Cortex of kidney (tissue), 1 donor: Measurements from ENCODE around the gene NKX6-2.

Experiments
- DNase-seq: peaks from one replicate; lab custom pipeline; 2025; lab: John Stamatoyannopoulos, UW

Gene NKX6-2

GRCh38 chr10:132813001-132813401, 27.1 kb upstream of the NKX6-2 start:
- no peak for DNase-seq

GRCh38 chr10:132812520-132812919, 26.6 kb upstream of the NKX6-2 start:
- no peak for DNase-seq

- DNase-seq, result no peak
Observed at GRCh38 chr10:132811891-132812481, 26.0 kb upstream of the NKX6-2 start.

- no peak for DNase-seq
Observed at GRCh38 chr10:132810807-132811700, 25.1 kb upstream of the NKX6-2 start.

GRCh38 chr10:132810141-132810806, 24.3 kb upstream of the NKX6-2 start:
- no peak for DNase-seq

- no peak for DNase-seq
Observed at GRCh38 chr10:132809232-132810140, 23.5 kb upstream of the NKX6-2 start.

- no peak for DNase-seq
Observed at GRCh38 chr10:132808383-132809231, 22.7 kb upstream of the NKX6-2 start.

GRCh38 chr10:132807621-132808049, 21.7 kb upstream of the NKX6-2 start:
- DNase-seq, result no peak

GRCh38 chr10:132806561-132807003, 20.6 kb upstream of the NKX6-2 start:
- no peak for DNase-seq

- no peak for DNase-seq
Observed at GRCh38 chr10:132806110-132806509, 20.2 kb upstream of the NKX6-2 start.

GRCh38 chr10:132805599-132805998, 19.7 kb upstream of the NKX6-2 start:
- DNase-seq, result no peak

- DNase-seq, result no peak
Observed at GRCh38 chr10:132804785-132805426, 19.0 kb upstream of the NKX6-2 start.

- DNase-seq, result no peak
Observed at GRCh38 chr10:132804287-132804686, 18.3 kb upstream of the NKX6-2 start.

GRCh38 chr10:132803416-132804210, 17.7 kb upstream of the NKX6-2 start:
- no peak for DNase-seq

- no peak for DNase-seq
Observed at GRCh38 chr10:132802694-132803320, 16.9 kb upstream of the NKX6-2 start.

GRCh38 chr10:132802048-132802447, 16.1 kb upstream of the NKX6-2 start:
- no peak for DNase-seq

GRCh38 chr10:132799865-132800264, 13.9 kb upstream of the NKX6-2 start:
- DNase-seq, result no peak

GRCh38 chr10:132798876-132799275, 12.9 kb upstream of the NKX6-2 start:
- no peak for DNase-seq

- DNase-seq, result no peak
Observed at GRCh38 chr10:132798403-132798802, 12.5 kb upstream of the NKX6-2 start.
